ENCODE results near the gene DRGX.

Gene DRGX

GRCh38 chr10:49395741-49396665, at the start of gene DRGX:
DRGX (minus strand) TSS chr10:49396089; CDS start chr10:49395440, 649 bp downstream.
- DNase-seq (ENCODE audit: low read depth in 2 of 2) = no peak

GRCh38 chr10:49444349-49444748, 48.5 kb upstream of the DRGX start:
- DNase-seq (ENCODE audit: low read depth in 2 of 2) = no peak

- no peak for DNase-seq (ENCODE audit: low read depth in 2 of 2)
Observed at GRCh38 chr10:49442863-49443262, 47.0 kb upstream of the DRGX start.

GRCh38 chr10:49441488-49442476, 45.9 kb upstream of the DRGX start:
- DNase-seq (ENCODE audit: low read depth in 2 of 2) = no peak

- DNase-seq (ENCODE audit: low read depth in 2 of 2) = no peak
Observed at GRCh38 chr10:49435225-49435624, 39.3 kb upstream of the DRGX start.

- DNase-seq (ENCODE audit: low read depth in 2 of 2) = no peak
Observed at GRCh38 chr10:49433069-49433468, 37.2 kb upstream of the DRGX start.

- no peak for DNase-seq (ENCODE audit: low read depth in 2 of 2)
Observed at GRCh38 chr10:49431426-49431825, 35.5 kb upstream of the DRGX start.

- DNase-seq (ENCODE audit: low read depth in 2 of 2) = no peak
Observed at GRCh38 chr10:49429458-49429857, 33.6 kb upstream of the DRGX start.

- DNase-seq (ENCODE audit: low read depth in 2 of 2) = no peak
Observed at GRCh38 chr10:49426490-49427360, 30.8 kb upstream of the DRGX start.

GRCh38 chr10:49419005-49419404, 23.1 kb upstream of the DRGX start:
- no peak for DNase-seq (ENCODE audit: low read depth in 2 of 2)

GRCh38 chr10:49418328-49418727, 22.4 kb upstream of the DRGX start:
- no peak for DNase-seq (ENCODE audit: low read depth in 2 of 2)

- no peak for DNase-seq (ENCODE audit: low read depth in 2 of 2)
Observed at GRCh38 chr10:49418053-49418326, 22.1 kb upstream of the DRGX start.

GRCh38 chr10:49417311-49418052, 21.6 kb upstream of the DRGX start:
- DNase-seq (ENCODE audit: low read depth in 2 of 2) = no peak

- no peak for DNase-seq (ENCODE audit: low read depth in 2 of 2)
Observed at GRCh38 chr10:49415846-49416245, 20.0 kb upstream of the DRGX start.

GRCh38 chr10:49415109-49415508, 19.2 kb upstream of the DRGX start:
- DNase-seq (ENCODE audit: low read depth in 2 of 2) = no peak

GRCh38 chr10:49414496-49414895, 18.6 kb upstream of the DRGX start:
- DNase-seq (ENCODE audit: low read depth in 2 of 2) = no peak

- no peak for DNase-seq (ENCODE audit: low read depth in 2 of 2)
Observed at GRCh38 chr10:49412571-49412970, 16.7 kb upstream of the DRGX start.

GRCh38 chr10:49410365-49411074, 14.6 kb upstream of the DRGX start:
- DNase-seq (ENCODE audit: low read depth in 2 of 2) = no peak

- DNase-seq (ENCODE audit: low read depth in 2 of 2) = no peak
Observed at GRCh38 chr10:49409755-49410154, 13.9 kb upstream of the DRGX start.
